Ishikawa (cell line): ENCODE results near the gene ZBTB12.

Experiments
- CEBPB ChIP-seq: IDR thresholded peaks from 2 replicates; pipeline ENCODE4 v1.6.1; 2012
- CREB1 ChIP-seq: IDR thresholded peaks from 2 replicates; pipeline ENCODE4 v1.6.1; 2012; ENCODE audit warnings: low read depth
- EGR1 ChIP-seq: IDR thresholded peaks from 2 replicates; pipeline ENCODE4 v1.6.1; 2012
- EP300 ChIP-seq: IDR thresholded peaks from 2 replicates; pipeline ENCODE4 v1.6.1; 2012; ENCODE audit warnings: borderline replicate concordance
- FOXM1 ChIP-seq: IDR thresholded peaks from 2 replicates; pipeline ENCODE4 v1.6.1; 2012; ENCODE audit warnings: low read depth, borderline replicate concordance
- MAX ChIP-seq: IDR thresholded peaks from 2 replicates; pipeline ENCODE4 v1.6.1; 2012
- NFIC ChIP-seq: IDR thresholded peaks from 2 replicates; pipeline ENCODE4 v1.6.1; 2012
- RAD21 ChIP-seq: IDR thresholded peaks from 2 replicates; pipeline ENCODE4 v1.6.1; 2012; ENCODE audit warnings: low read depth
- REST ChIP-seq: IDR thresholded peaks from 2 replicates; pipeline ENCODE4 v1.6.1; 2012; ENCODE audit warnings: low read depth, mild to moderate bottlenecking
- TAF1 ChIP-seq: IDR thresholded peaks from 2 replicates; pipeline ENCODE4 v1.6.1; 2012; ENCODE audit warnings: low read depth, mild to moderate bottlenecking
- TCF12 ChIP-seq: IDR thresholded peaks from 2 replicates; pipeline ENCODE4 v1.6.1; 2012; ENCODE audit warnings: low read depth
- TEAD4 ChIP-seq: IDR thresholded peaks from 2 replicates; pipeline ENCODE4 v1.6.1; 2012
- USF1 ChIP-seq: IDR thresholded peaks from 2 replicates; pipeline ENCODE4 v1.6.1; 2012
- YY1 ChIP-seq: IDR thresholded peaks from 2 replicates; pipeline ENCODE4 v1.6.1; 2012; ENCODE audit warnings: low read depth
- ZBTB7A ChIP-seq: IDR thresholded peaks from 2 replicates; pipeline ENCODE4 v1.6.1; 2012; ENCODE audit warnings: low read depth

ZBTB12 gene

GRCh38 chr6:31911826-31912585 is 10.1 kb upstream of the ZBTB12 start:
- TF ChIP-seq TAF1, result no peak
- TF ChIP-seq EP300, result no peak
- TF ChIP-seq REST, result no peak
- no peak for TF ChIP-seq MAX

- TF ChIP-seq MAX (no peak), TAF1 (no peak), CEBPB (no peak), CREB1 (no peak), RAD21 (no peak), EGR1 (no peak), YY1 (no peak), TCF12 (no peak), FOXM1 (no peak), EP300 (no peak), REST (no peak), NFIC (no peak), TEAD4 (no peak)
Measured at GRCh38 chr6:31908791-31909190, 6.9 kb upstream of the ZBTB12 start.

- TF ChIP-seq TCF12 (no peak), MAX (no peak), REST (no peak), ZBTB7A (no peak), CEBPB (peak; percentile 90)
Measured at GRCh38 chr6:31907158-31907813, 5.4 kb upstream of the ZBTB12 start.

- no peak for TF ChIP-seq EGR1
- TF ChIP-seq NFIC, result no peak
- TF ChIP-seq MAX, result no peak
Measured at GRCh38 chr6:31906122-31906521, 4.2 kb upstream of the ZBTB12 start.

- no peak for TF ChIP-seq MAX
- no peak for TF ChIP-seq TEAD4
- no peak for TF ChIP-seq RAD21
- TF ChIP-seq ZBTB7A, result no peak
- TF ChIP-seq FOXM1, result no peak
- no peak for TF ChIP-seq REST
- no peak for TF ChIP-seq NFIC
- TF ChIP-seq TCF12, result no peak
- TF ChIP-seq YY1, result no peak
- no peak for TF ChIP-seq CEBPB
- TF ChIP-seq USF1, result no peak
- no peak for TF ChIP-seq EGR1
- TF ChIP-seq CREB1, result no peak
- no peak for TF ChIP-seq TAF1
Measured at GRCh38 chr6:31905041-31905440, 3.2 kb upstream of the ZBTB12 start.
